IMR-90 (cell line): Measurements from ENCODE around the gene TAX1BP1.

Experiments
- CEBPB ChIP-seq: IDR thresholded peaks from 2 replicates; pipeline ENCODE4 v1.6.1; 2012; ENCODE audit warnings: low read depth, low read length, improper control_type of control experiment
- ELK1 ChIP-seq: fragments of 150-350 bp; IDR thresholded peaks from 2 replicates; pipeline ENCODE4 v1.6.1; 2016; ENCODE audit warnings: low read depth, mild to moderate bottlenecking, low read length, moderate library complexity, borderline replicate concordance
- MAZ ChIP-seq: IDR thresholded peaks from 2 replicates; pipeline ENCODE4 v1.6.1; 2012; ENCODE audit warnings: low read depth, mild to moderate bottlenecking, low read length, improper control_type of control experiment, moderate library complexity, borderline replicate concordance
- MXI1 ChIP-seq: IDR thresholded peaks from 2 replicates; pipeline ENCODE4 v1.6.1; 2012; ENCODE audit warnings: low read depth, mild to moderate bottlenecking, low read length, moderate library complexity, borderline replicate concordance
- POLR2A ChIP-seq: IDR thresholded peaks from 2 replicates; pipeline ENCODE4 v1.6.1; 2012; ENCODE audit warnings: mild to moderate bottlenecking, low read depth, low read length
- RCOR1 ChIP-seq: IDR thresholded peaks from 2 replicates; pipeline ENCODE4 v1.6.1; 2012; ENCODE audit warnings: mild to moderate bottlenecking, low read length, improper control_type of control experiment; ENCODE audit not compliant: insufficient replicate concordance
- TF ChIP-seq, protein P1 (sequence below): conservative IDR thresholded peaks from 2 replicates; pipeline ENCODE4 v1.5.1; 2012; ENCODE audit warnings: mild to moderate bottlenecking, low read depth, low read length, improper control_type of control experiment

GRCh38 chr7:27804139-27804538, 64.2 kb downstream of the TAX1BP1 start:
- TF ChIP-seq, protein P1, sequence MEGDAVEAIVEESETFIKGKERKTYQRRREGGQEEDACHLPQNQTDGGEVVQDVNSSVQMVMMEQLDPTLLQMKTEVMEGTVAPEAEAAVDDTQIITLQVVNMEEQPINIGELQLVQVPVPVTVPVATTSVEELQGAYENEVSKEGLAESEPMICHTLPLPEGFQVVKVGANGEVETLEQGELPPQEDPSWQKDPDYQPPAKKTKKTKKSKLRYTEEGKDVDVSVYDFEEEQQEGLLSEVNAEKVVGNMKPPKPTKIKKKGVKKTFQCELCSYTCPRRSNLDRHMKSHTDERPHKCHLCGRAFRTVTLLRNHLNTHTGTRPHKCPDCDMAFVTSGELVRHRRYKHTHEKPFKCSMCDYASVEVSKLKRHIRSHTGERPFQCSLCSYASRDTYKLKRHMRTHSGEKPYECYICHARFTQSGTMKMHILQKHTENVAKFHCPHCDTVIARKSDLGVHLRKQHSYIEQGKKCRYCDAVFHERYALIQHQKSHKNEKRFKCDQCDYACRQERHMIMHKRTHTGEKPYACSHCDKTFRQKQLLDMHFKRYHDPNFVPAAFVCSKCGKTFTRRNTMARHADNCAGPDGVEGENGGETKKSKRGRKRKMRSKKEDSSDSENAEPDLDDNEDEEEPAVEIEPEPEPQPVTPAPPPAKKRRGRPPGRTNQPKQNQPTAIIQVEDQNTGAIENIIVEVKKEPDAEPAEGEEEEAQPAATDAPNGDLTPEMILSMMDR = no peak
- TF ChIP-seq POLR2A (no peak), CEBPB (no peak), RCOR1 (no peak), MAZ (no peak), ELK1 (no peak), MXI1 (no peak)
